HuH-7 (cell line): Measurements from ENCODE around the gene CAMKMT.

Experiments used
- DNase-seq: peaks from one replicate; pipeline ENCODE4 v3.0.0; 2011; ENCODE audit warnings: low spot score

CAMKMT gene

GRCh38 chr2:44691174-44691785 is 329.5 kb downstream of the CAMKMT start:
- no peak for DNase-seq

- no peak for DNase-seq
Measured at GRCh38 chr2:44692821-44693220, 331.1 kb downstream of the CAMKMT start.

- no peak for DNase-seq
Measured at GRCh38 chr2:44700824-44701223, 339.1 kb downstream of the CAMKMT start.

- no peak for DNase-seq
Measured at GRCh38 chr2:44705356-44705755, 343.6 kb downstream of the CAMKMT start.

GRCh38 chr2:44705876-44706480 is 344.2 kb downstream of the CAMKMT start:
- no peak for DNase-seq

GRCh38 chr2:44706681-44707553 is 345.2 kb downstream of the CAMKMT start:
- DNase-seq, result no peak

- no peak for DNase-seq
Measured at GRCh38 chr2:44707945-44708660, 346.4 kb downstream of the CAMKMT start.

- DNase-seq, result no peak
Measured at GRCh38 chr2:44708661-44709000, 346.9 kb downstream of the CAMKMT start.

- DNase-seq, result no peak
Measured at GRCh38 chr2:44713170-44713569, 351.4 kb downstream of the CAMKMT start.

GRCh38 chr2:44715671-44716081 is 353.9 kb downstream of the CAMKMT start:
- DNase-seq, result peak; percentile 5

GRCh38 chr2:44716131-44716530 is 354.4 kb downstream of the CAMKMT start:
- DNase-seq, result no peak

GRCh38 chr2:44718431-44718830 is 356.7 kb downstream of the CAMKMT start:
- DNase-seq, result no peak

GRCh38 chr2:44719562-44719961 is 357.8 kb downstream of the CAMKMT start:
- DNase-seq, result no peak

GRCh38 chr2:44722026-44722625 is 360.4 kb downstream of the CAMKMT start:
- no peak for DNase-seq

GRCh38 chr2:44723921-44724320 is 362.2 kb downstream of the CAMKMT start:
- no peak for DNase-seq

GRCh38 chr2:44730593-44730992 is 368.8 kb downstream of the CAMKMT start:
- DNase-seq, result no peak

- DNase-seq, result no peak
Measured at GRCh38 chr2:44731505-44731904, 369.8 kb downstream of the CAMKMT start.

GRCh38 chr2:44736270-44736942 is 374.7 kb downstream of the CAMKMT start:
- no peak for DNase-seq

- no peak for DNase-seq
Measured at GRCh38 chr2:44740678-44741077, 378.9 kb downstream of the CAMKMT start.

- no peak for DNase-seq
Measured at GRCh38 chr2:44741507-44741906, 379.8 kb downstream of the CAMKMT start.

GRCh38 chr2:44742057-44742456 is 380.3 kb downstream of the CAMKMT start:
- peak; percentile 8 for DNase-seq

GRCh38 chr2:44743473-44743872 is 381.7 kb downstream of the CAMKMT start:
- DNase-seq, result no peak
